ENCODE measurements around the gene PHF21A. TPM values are rescaled to one million over a fixed set of nuclear protein-coding genes. Genes with fewer than 3 reads are reported as not detected.

Gene PHF21A
- total RNA-seq, 1 experiment from 2014 or later: 8.2 TPM

- Histone ChIP-seq H3K9ac (ENCODE audit: low read length) (no peak overlapping the region), H3K9me2 (replicated peaks; ENCODE audit: low read length) (no peaks in the 10 kb centered on the region), H3K4me3 (ENCODE audit: low read length) (no peak overlapping the region; the same call in 1 of the 2 replicates), H3K4me2 (ENCODE audit: low read length) (peak overlapping the region; percentile 32), H3K79me2 (ENCODE audit: low read length) (no peaks in the 10 kb centered on the region), H3K27me3 (ENCODE audit: low read length) (no peaks in the 10 kb centered on the region), H3K36me3 (ENCODE audit: low read depth, low read length) (no peaks in the 10 kb centered on the region; the same call in 1 of the 2 replicates), H3K9me3 (ENCODE audit: low read length) (no peaks in the 10 kb centered on the region), H3K4me1 (ENCODE audit: insufficient read depth, low read length) (no peaks in the 10 kb centered on the region), H3K27ac (ENCODE audit: low read length) (no peak overlapping the region), H3F3A (ENCODE audit: low read length, unreplicated experiment) (no peaks in the 10 kb centered on the region), H4K20me1 (ENCODE audit: low read length) (no peaks in the 10 kb centered on the region), H2AFZ (ENCODE audit: low read length) (peak overlapping the region; percentile 69)
- ChIA-PET CTCF (interaction anchor here (0.6 to 2.0 kb wide), 4 partner anchors 23 to 111 kb away, joined by 3 to 22 read pairs (median 4); no protein-coding TSS in a partner anchor), POLR2A (ENCODE audit: unreplicated experiment) (interaction anchor here (0.5 kb wide), 1 partner anchor 101 kb away, joined by 3 read pairs; no protein-coding TSS in a partner anchor)
- TF ChIP-seq EZH2 (IDR thresholded peaks at IDR 0.05; ENCODE audit: low read length, unreplicated experiment) (no peak), CTCF (conservative IDR thresholded peaks at IDR 0.05; ENCODE audit: low read depth, low read length) (peak; percentile 90)
- BruUV-seq (replicated peaks): no TSS peak
- ATAC-seq: peak; percentile 93
- intact Hi-C loops (cut with micrococcal nuclease): loop anchor here (1.0 to 10.0 kb wide), 3 partner anchors 41 to 270 kb away; no protein-coding TSS in a partner anchor
- peak; percentile 76 for DNase-seq
These were observed 156.3 kb downstream of the PHF21A start for GRCh38 chr11:45964911-45965389.

- Histone ChIP-seq H3K4me3 (ENCODE audit: low read length) (no peak overlapping the region), H2AFZ (ENCODE audit: low read length) (no peak overlapping the region), H3K9ac (ENCODE audit: low read length) (no peak overlapping the region), H3K36me3 (ENCODE audit: low read depth, low read length) (no peaks in the 10 kb centered on the region), H3K9me3 (ENCODE audit: low read length) (no peaks in the 10 kb centered on the region), H3K4me1 (ENCODE audit: insufficient read depth, low read length) (no peaks in the 10 kb centered on the region), H4K20me1 (ENCODE audit: low read length) (no peaks in the 10 kb centered on the region), H3K79me2 (ENCODE audit: low read length) (no peaks in the 10 kb centered on the region), H3K9me2 (replicated peaks; ENCODE audit: low read length) (no peaks in the 10 kb centered on the region), H3K27ac (ENCODE audit: low read length) (no peak overlapping the region), H3K27me3 (ENCODE audit: low read length) (no peaks in the 10 kb centered on the region), H3F3A (ENCODE audit: low read length, unreplicated experiment) (no peaks in the 10 kb centered on the region), H3K4me2 (ENCODE audit: low read length) (no peak overlapping the region)
- ATAC-seq (no peak), DNase-seq (no peak)
- ChIA-PET POLR2A (ENCODE audit: unreplicated experiment) (no interaction called here), CTCF (no interaction called here)
- intact Hi-C loops (cut with micrococcal nuclease): loop anchor here (10.0 kb wide), 1 partner anchor 273 kb away; no protein-coding TSS in a partner anchor
- no TSS peak for BruUV-seq (replicated peaks)
- TF ChIP-seq EZH2 (IDR thresholded peaks at IDR 0.05; ENCODE audit: low read length, unreplicated experiment) (no peak), EZH2phosphoT487 (IDR thresholded peaks at IDR 0.05; ENCODE audit: borderline replicate concordance, low read length) (no peak), CTCF (conservative IDR thresholded peaks at IDR 0.05; ENCODE audit: low read depth, low read length) (no peak)
These were observed 159.5 kb downstream of the PHF21A start for GRCh38 chr11:45961751-45962240.

- DNase-seq (no peak), ATAC-seq (no peak)
- no peak overlapping the region for H3K4me3 ChIP-seq (ENCODE audit: low read length)
- POLR2A ChIA-PET (ENCODE audit: unreplicated experiment): no interaction called here
- no TSS peak for BruUV-seq (replicated peaks)
- no peak overlapping the region for H3K9ac ChIP-seq (ENCODE audit: low read length)
- no peaks in the 10 kb centered on the region for H3K9me3 ChIP-seq (ENCODE audit: low read length)
- H3K36me3 ChIP-seq (ENCODE audit: low read depth, low read length): no peaks in the 10 kb centered on the region
- H3K79me2 ChIP-seq (ENCODE audit: low read length): no peaks in the 10 kb centered on the region
- no peak overlapping the region for H2AFZ ChIP-seq (ENCODE audit: low read length)
- H3K27ac ChIP-seq (ENCODE audit: low read length): no peak overlapping the region
- no peaks in the 10 kb centered on the region for H3K27me3 ChIP-seq (ENCODE audit: low read length)
- TF ChIP-seq CTCF (conservative IDR thresholded peaks at IDR 0.05; ENCODE audit: low read depth, low read length) (no peak), EZH2 (IDR thresholded peaks at IDR 0.05; ENCODE audit: low read length, unreplicated experiment) (no peak), EZH2phosphoT487 (IDR thresholded peaks at IDR 0.05; ENCODE audit: borderline replicate concordance, low read length) (no peak)
- CTCF ChIA-PET: no interaction called here
- H3K9me2 ChIP-seq (replicated peaks; ENCODE audit: low read length): no peaks in the 10 kb centered on the region
- no peaks in the 10 kb centered on the region for H3F3A ChIP-seq (ENCODE audit: low read length, unreplicated experiment)
- H3K4me1 ChIP-seq (ENCODE audit: insufficient read depth, low read length): no peaks in the 10 kb centered on the region
- H3K4me2 ChIP-seq (ENCODE audit: low read length): no peak overlapping the region
- no peaks in the 10 kb centered on the region for H4K20me1 ChIP-seq (ENCODE audit: low read length)
- intact Hi-C loops (cut with micrococcal nuclease): loop anchor here (10.0 kb wide), 1 partner anchor 274 kb away; no protein-coding TSS in a partner anchor
These were observed 160.7 kb downstream of the PHF21A start for GRCh38 chr11:45960387-45961095.
